ENCODE measurements around the gene TPK1. TPM values are rescaled to one million over a fixed set of nuclear protein-coding genes. Genes with fewer than 3 reads are reported as not detected.
A peak's percentile ranks its signal among the peaks of the same experiment; 100 is the strongest.

The TPK1 gene
- total RNA-seq, 1 donor from 2014 or later, result 7.6 TPM

GRCh38 chr7:144474800-144475615 lies 360.8 kb downstream of the TPK1 start:
- no peak overlapping the region for H3K27ac ChIP-seq
- H3K27me3 ChIP-seq, result no peaks in the 10 kb centered on the region
- H3K4me1 ChIP-seq, result no peaks in the 10 kb centered on the region
- ATAC-seq (no peak), DNase-seq (no peak)
- intact Hi-C loops (cut with DNase I), result no loop called here
- no peaks in the 10 kb centered on the region for H3K36me3 ChIP-seq
- no peaks in the 10 kb centered on the region for H3K9me3 ChIP-seq
- no peak overlapping the region for H3K4me3 ChIP-seq
- no peak for TF ChIP-seq CTCF (IDR thresholded peaks at IDR 0.05)

- no peak for ATAC-seq
- H3K27ac ChIP-seq, result no peak overlapping the region
These were observed 361.5 kb downstream of the TPK1 start for GRCh38 chr7:144474363-144474762.

GRCh38 chr7:144473908-144474307 lies 361.9 kb downstream of the TPK1 start:
- intact Hi-C loops (cut with DNase I), result no loop called here
- H3K4me1 ChIP-seq, result no peaks in the 10 kb centered on the region
- TF ChIP-seq CTCF (IDR thresholded peaks at IDR 0.05), result no peak
- no peak for DNase-seq
- H3K4me3 ChIP-seq, result no peak overlapping the region
- no peaks in the 10 kb centered on the region for H3K36me3 ChIP-seq
- no peaks in the 10 kb centered on the region for H3K27me3 ChIP-seq
- no peaks in the 10 kb centered on the region for H3K9me3 ChIP-seq
- H3K27ac ChIP-seq, result no peak overlapping the region
- no peak for ATAC-seq

More at GRCh38 chr7:144474363-144474762, 361.5 kb downstream of the TPK1 start:
- Histone ChIP-seq H3K9me3 (no peaks in the 10 kb centered on the region), H3K4me3 (no peak overlapping the region), H3K36me3 (no peaks in the 10 kb centered on the region), H3K4me1 (no peaks in the 10 kb centered on the region), H3K27me3 (no peaks in the 10 kb centered on the region)
- DNase-seq, result no peak
- TF ChIP-seq CTCF (IDR thresholded peaks at IDR 0.05), result no peak
- intact Hi-C loops (cut with DNase I), result no loop called here

- H3K4me1 ChIP-seq, result no peaks in the 10 kb centered on the region
- no peaks in the 10 kb centered on the region for H3K36me3 ChIP-seq
- intact Hi-C loops (cut with DNase I), result no loop called here
- no peak overlapping the region for H3K27ac ChIP-seq
- ATAC-seq, result no peak
- H3K4me3 ChIP-seq, result no peak overlapping the region
- DNase-seq, result no peak
- no peak for TF ChIP-seq CTCF (IDR thresholded peaks at IDR 0.05)
- H3K27me3 ChIP-seq, result no peaks in the 10 kb centered on the region
- no peaks in the 10 kb centered on the region for H3K9me3 ChIP-seq
These were observed 365.8 kb downstream of the TPK1 start for GRCh38 chr7:144470078-144470477.

- ATAC-seq (peak; percentile 71), DNase-seq (no peak)
- Histone ChIP-seq H3K9me3 (no peaks in the 10 kb centered on the region), H3K36me3 (no peaks in the 10 kb centered on the region), H3K27me3 (no peaks in the 10 kb centered on the region), H3K4me3 (no peak overlapping the region), H3K27ac (no peak overlapping the region), H3K4me1 (no peaks in the 10 kb centered on the region)
- intact Hi-C loops (cut with DNase I), result no loop called here
- TF ChIP-seq CTCF (IDR thresholded peaks at IDR 0.05), result no peak
These were observed 366.7 kb downstream of the TPK1 start for GRCh38 chr7:144468990-144469732.

Measured in upper lobe of right lung (tissue), 1 donor.